ENCODE data around the gene PAK2.
A peak's percentile ranks its signal among the peaks of the same experiment; 100 is the strongest.

GRCh38 chr3:196749125-196749524 lies 9.5 kb downstream of the PAK2 start:
- TF ChIP-seq CTCF (IDR thresholded peaks at IDR 0.05; ENCODE audit: insufficient read depth, low read length): no peak
- TF ChIP-seq REST (IDR thresholded peaks at IDR 0.05; ENCODE audit: insufficient replicate concordance, low read depth): no peak
- TF ChIP-seq POLR2AphosphoS5 (IDR thresholded peaks at IDR 0.05; ENCODE audit: low read depth): no peak
- TF ChIP-seq SPI1 (IDR thresholded peaks at IDR 0.05; ENCODE audit: borderline replicate concordance, low read depth): peak; percentile 52; the same call in 1 of the 2 replicates
- no peak for TF ChIP-seq GABPA (IDR thresholded peaks at IDR 0.05; ENCODE audit: low read depth)

All from HL-60 (cell line).